NCI-H345 treated with DMSO at 0.1 percent for 48 hours (cell line): Measurements from ENCODE around the gene PYCARD.

ENCODE experiments used
- DNase-seq: peaks from one replicate; lab custom pipeline; 2025; ENCODE audit not compliant: unreplicated experiment; lab: John Stamatoyannopoulos, UW

PYCARD gene

DNA sequence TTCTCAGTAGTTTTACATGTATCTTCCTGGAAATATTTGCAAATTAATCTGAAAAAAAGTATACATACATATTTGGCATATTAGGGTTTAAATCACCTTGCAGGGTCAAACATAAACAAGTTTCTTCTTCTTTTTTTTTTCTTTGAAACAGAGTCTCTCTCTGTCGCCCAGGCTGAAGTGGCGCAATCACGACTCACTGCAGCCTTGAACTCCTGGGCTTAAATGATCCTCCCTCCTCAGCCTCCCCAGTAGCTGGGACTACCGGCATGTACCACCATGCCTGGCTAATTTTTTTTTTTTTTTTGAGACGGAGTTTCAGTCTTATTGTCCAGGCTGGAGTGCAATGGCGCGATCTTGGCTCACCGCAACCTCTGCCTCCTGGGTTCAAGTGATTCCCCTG, 35.2 kb downstream of the PYCARD start:
- DNase-seq, result no peak

DNA sequence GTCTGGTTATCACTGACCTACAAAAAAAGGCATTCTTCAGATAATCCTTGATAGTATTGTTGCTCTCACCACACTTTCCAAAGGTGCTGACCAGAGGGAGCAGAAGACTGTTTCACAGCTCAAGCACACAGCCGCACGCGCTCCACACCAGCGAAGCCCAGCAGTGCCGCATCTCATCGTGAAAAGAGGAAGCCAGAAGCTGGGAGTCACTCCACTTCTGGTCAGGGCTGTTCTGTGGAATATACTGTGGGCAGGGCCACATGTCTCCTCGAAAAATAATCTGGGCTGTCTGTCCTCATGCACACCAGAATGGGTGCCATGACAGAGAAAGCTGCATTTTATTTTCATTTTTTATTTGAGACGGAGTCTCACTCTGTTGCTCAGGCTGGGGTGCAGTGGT, 45.4 kb downstream of the PYCARD start:
- no peak for DNase-seq
